ENCODE results near the gene RPL19.
"Not testable (repeated sequence)": the region's sequence is repeated elsewhere in the genome, so short reads cannot be mapped to it uniquely, and the experiment has no call there.

The RPL19 gene

DNA sequence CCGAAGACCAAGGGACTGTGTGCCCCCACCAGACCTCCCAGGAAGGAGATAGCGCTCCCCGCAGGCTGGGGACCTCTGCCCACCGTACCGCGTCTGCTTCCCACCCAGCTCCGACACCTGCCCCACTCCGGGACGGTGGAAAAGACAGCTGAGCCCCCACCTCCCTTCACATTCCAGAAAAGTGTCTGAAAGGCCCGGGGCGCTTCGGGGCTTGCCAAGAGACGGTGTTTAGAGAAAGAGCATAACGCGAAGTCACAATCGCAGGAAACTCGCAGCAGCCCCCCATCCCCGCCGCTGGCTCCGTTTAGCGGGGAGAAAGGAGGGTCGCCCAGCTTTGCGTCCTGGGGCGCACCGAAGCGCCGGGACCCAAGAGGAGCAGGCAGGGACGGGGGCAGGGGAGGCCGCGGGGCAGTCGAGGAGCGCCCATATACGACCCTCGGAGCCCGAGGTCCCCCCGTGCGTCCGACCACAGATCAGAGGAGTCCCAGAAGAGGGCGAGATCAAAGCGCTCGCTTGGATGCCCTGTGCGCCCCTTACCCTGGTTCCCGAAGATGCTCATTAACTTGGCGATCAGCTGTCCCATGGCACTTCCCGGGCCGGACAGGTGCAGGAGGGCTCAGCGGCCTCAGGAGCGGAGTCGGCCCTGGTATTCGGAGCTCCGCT is 34.8 kb upstream of the RPL19 start:
- H3K36me3 ChIP-seq (ENCODE audit: control insufficient read depth, insufficient read depth, low read length), result no peaks in the 10 kb centered on the region
- peaks cover 28% of the 10 kb centered on the region for H3K27me3 ChIP-seq (ENCODE audit: control insufficient read depth, insufficient read depth, low read length)
- peaks cover 10% of the 10 kb centered on the region; the same call in 1 of the 2 replicates for H3K4me1 ChIP-seq (ENCODE audit: control insufficient read depth, insufficient read depth, low read length)
- no peak overlapping the region for H3K9ac ChIP-seq (ENCODE audit: low read depth, low read length)
- H3K4me3 ChIP-seq (ENCODE audit: low read depth, low read length), result peak overlapping the region; percentile 84
- no peak overlapping the region for H3K27ac ChIP-seq (ENCODE audit: low read depth, low read length)
- H3K9me3 ChIP-seq (ENCODE audit: control insufficient read depth, insufficient read depth, low read length), result no peaks in the 10 kb centered on the region

DNA sequence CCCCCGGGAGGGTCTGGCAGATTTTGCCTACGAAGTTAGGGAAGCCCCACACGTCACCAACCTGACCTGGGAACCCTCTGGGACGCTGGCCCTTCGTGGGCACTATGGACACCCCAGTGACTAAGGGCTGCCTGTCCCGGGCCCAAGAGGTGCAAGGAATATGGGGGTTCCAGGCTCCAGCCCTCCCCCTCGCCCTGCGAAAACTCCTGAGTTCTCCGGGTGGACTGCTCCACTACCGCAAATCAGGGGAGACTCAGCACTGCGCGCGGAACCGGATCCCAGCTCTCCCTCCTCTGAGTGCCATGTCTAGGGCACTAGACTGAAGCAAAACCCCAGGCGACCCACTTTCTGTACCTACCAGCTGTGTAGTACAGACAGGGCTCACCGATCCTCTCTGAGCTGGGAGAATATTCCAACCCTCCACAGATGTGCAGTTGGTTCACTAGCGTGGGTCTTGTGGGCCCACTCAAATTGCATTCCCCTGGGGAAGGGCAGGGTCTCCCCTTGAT is 34.2 kb upstream of the RPL19 start, which contains the start of gene ARL5C:
TSS of gene ARL5C (minus strand) at position 321 of the 509 bp plus-strand sequence. CDS start 401 bp downstream, outside the sequence.
- peaks cover 10% of the 10 kb centered on the region; the same call in 1 of the 2 replicates for H3K4me1 ChIP-seq (ENCODE audit: control insufficient read depth, insufficient read depth, low read length)
- H3K27ac ChIP-seq (ENCODE audit: low read depth, low read length), result no peak within 1 kb of the TSS
- H3K9me3 ChIP-seq (ENCODE audit: control insufficient read depth, insufficient read depth, low read length), result no peaks in the 10 kb centered on the region
- H3K9ac ChIP-seq (ENCODE audit: low read depth, low read length), result no peak within 1 kb of the TSS
- H3K4me3 ChIP-seq (ENCODE audit: low read depth, low read length), result peak within 1 kb of the TSS; percentile 84
- peaks cover 28% of the 10 kb centered on the region for H3K27me3 ChIP-seq (ENCODE audit: control insufficient read depth, insufficient read depth, low read length)
- H3K36me3 ChIP-seq (ENCODE audit: control insufficient read depth, insufficient read depth, low read length), result no peaks in the 10 kb centered on the region

DNA sequence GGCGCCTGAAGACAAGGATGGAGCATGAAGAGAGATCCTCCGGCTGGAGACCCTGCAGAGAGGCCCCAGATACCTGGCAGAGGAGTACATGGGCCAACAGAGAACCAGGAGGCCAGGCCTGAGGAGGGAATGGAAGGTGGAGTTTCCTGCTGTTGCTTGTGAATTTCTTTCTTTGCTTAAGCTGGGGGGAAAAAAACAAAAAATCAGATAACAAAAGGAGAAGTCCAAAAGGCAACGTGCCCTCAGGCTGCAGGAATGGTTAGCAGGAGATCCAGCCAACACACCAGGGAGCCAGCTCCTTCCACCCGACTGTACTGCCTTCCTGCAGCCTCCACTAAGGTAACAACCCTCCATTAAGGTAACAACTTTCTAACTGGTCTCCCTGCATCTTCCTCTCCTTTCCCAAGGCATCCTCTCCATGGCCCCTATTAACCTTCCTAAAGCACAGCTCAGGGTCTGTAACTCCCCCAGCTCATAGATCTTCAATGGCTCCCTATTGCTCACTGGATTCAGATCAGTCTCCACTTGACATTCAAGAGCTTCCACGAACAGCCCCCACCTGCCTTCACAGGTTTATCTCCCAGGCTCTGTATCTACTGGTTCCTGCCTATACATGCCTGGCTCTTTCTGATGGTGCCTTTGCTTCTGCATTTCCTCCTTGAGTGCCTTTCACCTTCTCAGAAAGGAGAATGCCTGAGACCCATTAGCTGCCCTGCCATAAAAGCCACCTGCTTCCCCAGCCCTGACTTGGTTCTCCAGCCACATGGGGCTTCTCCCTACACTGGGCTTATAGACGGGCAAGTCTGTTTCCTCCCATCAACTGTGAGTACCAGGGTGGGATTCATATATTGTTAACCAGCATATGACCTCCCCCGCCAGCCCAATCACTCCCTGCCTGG is 33.4 kb upstream of the RPL19 start:
- Histone ChIP-seq H3K27ac (ENCODE audit: low read depth, low read length) (no peak overlapping the region), H3K4me1 (ENCODE audit: control insufficient read depth, insufficient read depth, low read length) (peaks cover 10% of the 10 kb centered on the region; the same call in 1 of the 2 replicates), H3K27me3 (ENCODE audit: control insufficient read depth, insufficient read depth, low read length) (peaks cover 28% of the 10 kb centered on the region), H3K9me3 (ENCODE audit: control insufficient read depth, insufficient read depth, low read length) (no peaks in the 10 kb centered on the region), H3K9ac (ENCODE audit: low read depth, low read length) (no peak overlapping the region), H3K36me3 (ENCODE audit: control insufficient read depth, insufficient read depth, low read length) (no peaks in the 10 kb centered on the region), H3K4me3 (ENCODE audit: low read depth, low read length) (no peak overlapping the region)

DNA sequence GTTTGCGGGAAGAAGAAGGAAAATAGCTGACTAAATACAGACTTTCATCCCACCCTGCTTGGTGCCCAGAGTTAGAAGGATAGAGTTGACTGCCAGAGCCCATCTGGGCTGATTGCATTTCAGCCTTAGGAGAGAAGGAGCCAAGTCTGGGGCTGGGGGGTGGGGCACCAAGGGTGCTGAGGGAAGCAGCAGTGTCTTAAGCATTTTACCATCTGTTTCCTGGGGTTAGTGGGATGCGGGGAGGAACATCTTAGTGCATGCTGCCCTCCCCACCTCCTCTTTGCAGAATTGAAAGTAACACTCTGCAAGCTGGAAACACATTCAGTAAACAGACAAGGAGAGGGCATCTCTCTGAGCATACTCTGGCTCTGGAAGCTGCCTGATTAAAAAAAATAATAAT is 32.6 kb upstream of the RPL19 start:
- Histone ChIP-seq H3K36me3 (ENCODE audit: control insufficient read depth, insufficient read depth, low read length) (no peaks in the 10 kb centered on the region), H3K27me3 (ENCODE audit: control insufficient read depth, insufficient read depth, low read length) (peaks cover 28% of the 10 kb centered on the region), H3K4me1 (ENCODE audit: control insufficient read depth, insufficient read depth, low read length) (peaks cover 10% of the 10 kb centered on the region; the same call in 1 of the 2 replicates), H3K27ac (ENCODE audit: low read depth, low read length) (no peak overlapping the region), H3K9me3 (ENCODE audit: control insufficient read depth, insufficient read depth, low read length) (no peaks in the 10 kb centered on the region), H3K4me3 (ENCODE audit: low read depth, low read length) (no peak overlapping the region), H3K9ac (ENCODE audit: low read depth, low read length) (no peak overlapping the region)

DNA sequence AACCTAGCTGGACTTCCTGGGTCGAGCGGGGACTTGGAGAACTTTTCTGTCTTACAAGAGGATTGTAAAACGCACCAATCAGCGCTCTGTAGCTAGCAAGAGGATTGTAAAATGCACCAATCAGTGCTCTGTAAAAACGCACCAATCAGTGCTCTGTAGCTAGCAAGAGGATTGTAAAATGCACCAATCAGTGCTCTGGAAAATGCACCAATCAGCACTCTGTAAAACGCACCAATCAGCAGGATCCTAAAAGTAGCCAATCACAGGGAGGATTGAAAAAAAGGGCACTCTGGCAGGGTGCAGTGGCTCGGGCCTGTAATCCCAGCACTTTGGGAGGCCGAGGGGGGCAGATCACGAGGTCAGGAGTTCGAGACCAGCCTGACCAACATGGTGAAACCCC is 31.6 kb upstream of the RPL19 start:
- H3K9me3 ChIP-seq (ENCODE audit: control insufficient read depth, insufficient read depth, low read length); H3K9ac ChIP-seq (ENCODE audit: low read depth, low read length); H3K27ac ChIP-seq (ENCODE audit: low read depth, low read length); H3K36me3 ChIP-seq (ENCODE audit: control insufficient read depth, insufficient read depth, low read length); H3K4me3 ChIP-seq (ENCODE audit: low read depth, low read length): not testable (repeated sequence)
- peaks cover 12% of the 10 kb centered on the region for H3K4me1 ChIP-seq (ENCODE audit: control insufficient read depth, insufficient read depth, low read length)
- H3K27me3 ChIP-seq (ENCODE audit: control insufficient read depth, insufficient read depth, low read length), result peaks cover 28% of the 10 kb centered on the region

DNA sequence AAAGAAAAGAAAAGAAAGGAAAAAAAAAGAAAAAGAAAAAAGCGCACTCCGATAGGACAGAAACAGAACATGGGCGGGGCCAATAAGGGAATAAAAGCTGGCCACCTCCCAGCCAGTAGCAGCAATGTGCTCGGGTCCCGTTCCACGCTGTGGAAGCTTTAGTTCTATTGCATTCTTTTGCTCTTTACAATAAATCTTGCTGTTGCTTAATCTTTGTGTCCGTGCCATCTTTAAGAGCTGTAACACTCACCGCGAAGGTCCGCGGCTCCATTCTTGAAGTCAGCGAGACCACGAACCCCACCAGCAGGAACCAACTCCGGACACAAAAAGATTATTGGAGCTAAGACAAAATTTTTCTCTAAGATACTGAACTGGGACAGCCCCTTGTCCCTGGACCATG is 31.0 kb upstream of the RPL19 start:
- Histone ChIP-seq H3K9ac (ENCODE audit: low read depth, low read length) (no peak overlapping the region), H3K9me3 (ENCODE audit: control insufficient read depth, insufficient read depth, low read length) (no peaks in the 10 kb centered on the region), H3K4me1 (ENCODE audit: control insufficient read depth, insufficient read depth, low read length) (peaks cover 16% of the 10 kb centered on the region), H3K27ac (ENCODE audit: low read depth, low read length) (no peak overlapping the region), H3K4me3 (ENCODE audit: low read depth, low read length) (no peak overlapping the region), H3K36me3 (ENCODE audit: control insufficient read depth, insufficient read depth, low read length) (no peaks in the 10 kb centered on the region), H3K27me3 (ENCODE audit: control insufficient read depth, insufficient read depth, low read length) (peaks cover 28% of the 10 kb centered on the region)

DNA sequence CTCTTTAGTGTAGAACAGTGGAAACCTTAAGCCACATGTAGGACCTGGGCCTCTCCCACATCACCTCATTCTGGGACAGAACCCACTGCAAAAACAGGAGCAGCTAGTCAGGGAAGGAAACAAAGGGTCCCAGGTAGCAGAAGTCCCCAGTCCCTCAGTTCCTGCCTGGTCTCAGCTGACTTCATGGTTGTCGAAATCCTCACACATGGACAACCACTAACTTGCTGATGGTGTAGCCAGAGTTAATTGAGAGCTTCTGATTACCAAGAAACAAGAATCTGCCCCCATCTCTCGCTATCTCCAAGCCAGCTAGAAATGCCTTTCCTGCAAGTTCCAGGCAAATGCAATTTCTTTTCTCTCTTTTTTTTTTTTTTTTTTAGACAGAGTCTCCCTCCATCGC is 30.6 kb upstream of the RPL19 start:
- H3K27me3 ChIP-seq (ENCODE audit: control insufficient read depth, insufficient read depth, low read length), result peaks cover 28% of the 10 kb centered on the region
- H3K9me3 ChIP-seq (ENCODE audit: control insufficient read depth, insufficient read depth, low read length), result no peaks in the 10 kb centered on the region
- H3K9ac ChIP-seq (ENCODE audit: low read depth, low read length), result no peak overlapping the region
- H3K4me3 ChIP-seq (ENCODE audit: low read depth, low read length), result no peak overlapping the region
- H3K27ac ChIP-seq (ENCODE audit: low read depth, low read length), result no peak overlapping the region
- no peaks in the 10 kb centered on the region for H3K36me3 ChIP-seq (ENCODE audit: control insufficient read depth, insufficient read depth, low read length)
- peaks cover 17% of the 10 kb centered on the region for H3K4me1 ChIP-seq (ENCODE audit: control insufficient read depth, insufficient read depth, low read length)

DNA sequence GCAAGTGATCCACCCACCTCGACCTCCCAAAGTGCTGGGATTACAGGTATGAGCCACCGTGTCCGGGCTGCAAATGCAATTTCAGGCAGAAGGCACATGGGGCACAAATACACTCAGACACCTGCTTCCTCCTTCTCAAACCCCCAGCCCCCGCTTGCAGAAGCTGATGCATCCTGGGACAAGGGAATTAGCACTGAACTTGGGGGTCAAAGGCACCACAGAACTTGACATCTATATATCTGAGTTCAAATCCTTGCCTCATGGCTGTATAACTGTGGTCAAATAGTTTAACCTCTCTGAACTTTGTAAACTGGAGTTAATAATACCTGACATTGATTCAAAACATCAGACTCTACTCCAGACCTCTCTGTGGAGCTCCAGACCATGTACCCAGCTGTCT is 30.0 kb upstream of the RPL19 start:
- Histone ChIP-seq H3K9me3 (ENCODE audit: control insufficient read depth, insufficient read depth, low read length) (no peaks in the 10 kb centered on the region), H3K27me3 (ENCODE audit: control insufficient read depth, insufficient read depth, low read length) (peaks cover 26% of the 10 kb centered on the region), H3K4me3 (ENCODE audit: low read depth, low read length) (no peak overlapping the region), H3K4me1 (ENCODE audit: control insufficient read depth, insufficient read depth, low read length) (peaks cover 21% of the 10 kb centered on the region), H3K36me3 (ENCODE audit: control insufficient read depth, insufficient read depth, low read length) (0 out of 2 replicates have a peak, but pooled peaks cover under 1% of the 10 kb centered on the region), H3K9ac (ENCODE audit: low read depth, low read length) (no peak overlapping the region), H3K27ac (ENCODE audit: low read depth, low read length) (no peak overlapping the region)

DNA sequence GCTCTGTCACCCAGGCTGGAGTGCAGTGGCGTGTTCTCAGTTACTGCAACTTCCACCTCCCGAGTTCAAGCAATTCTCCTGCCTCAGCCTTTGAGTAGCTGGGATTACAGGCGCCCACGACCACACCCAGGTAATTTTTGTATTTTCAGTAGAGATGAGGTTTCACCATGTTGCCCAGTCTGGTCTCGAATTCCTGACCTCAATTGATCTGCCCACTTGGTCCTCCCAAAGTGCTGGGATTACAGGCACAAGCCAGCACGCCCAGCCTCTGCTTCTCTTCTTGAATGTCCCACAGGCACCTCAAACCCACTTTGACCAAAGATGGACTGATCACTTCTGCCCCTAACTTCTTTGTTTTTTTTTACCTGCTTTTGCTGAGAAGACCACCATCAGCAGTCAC is 29.5 kb upstream of the RPL19 start:
- Histone ChIP-seq H3K4me1 (ENCODE audit: control insufficient read depth, insufficient read depth, low read length) (peaks cover 24% of the 10 kb centered on the region), H3K9me3 (ENCODE audit: control insufficient read depth, insufficient read depth, low read length) (no peaks in the 10 kb centered on the region), H3K27me3 (ENCODE audit: control insufficient read depth, insufficient read depth, low read length) (peaks cover 21% of the 10 kb centered on the region), H3K36me3 (ENCODE audit: control insufficient read depth, insufficient read depth, low read length) (peaks cover 5% of the 10 kb centered on the region; the same call in 1 of the 2 replicates), H3K27ac (ENCODE audit: low read depth, low read length) (no peak overlapping the region), H3K9ac (ENCODE audit: low read depth, low read length) (no peak overlapping the region), H3K4me3 (ENCODE audit: low read depth, low read length) (no peak overlapping the region)

DNA sequence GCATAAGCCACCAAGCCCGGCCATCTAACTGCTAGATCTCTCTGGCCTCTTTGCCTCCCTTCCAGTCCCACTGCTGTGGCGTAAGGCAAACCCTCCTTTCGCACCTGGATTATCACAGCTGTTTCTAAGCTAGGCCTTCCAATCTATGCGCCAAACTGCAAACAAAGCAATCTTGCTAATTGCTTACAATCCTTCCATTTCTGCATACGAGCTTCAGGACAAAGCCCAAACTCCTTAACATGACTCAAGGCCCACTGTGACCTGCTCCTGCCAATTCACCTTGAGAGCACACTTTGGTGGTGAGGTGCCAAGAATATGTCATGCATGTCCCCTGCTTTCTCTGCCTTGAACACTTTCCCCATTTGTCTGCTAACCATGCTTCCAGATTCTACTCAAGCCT is 28.1 kb upstream of the RPL19 start:
- no peaks in the 10 kb centered on the region for H3K9me3 ChIP-seq (ENCODE audit: control insufficient read depth, insufficient read depth, low read length)
- H3K9ac ChIP-seq (ENCODE audit: low read depth, low read length), result no peak overlapping the region
- peaks cover 8% of the 10 kb centered on the region for H3K27me3 ChIP-seq (ENCODE audit: control insufficient read depth, insufficient read depth, low read length)
- H3K27ac ChIP-seq (ENCODE audit: low read depth, low read length), result no peak overlapping the region
- peaks cover 18% of the 10 kb centered on the region for H3K4me1 ChIP-seq (ENCODE audit: control insufficient read depth, insufficient read depth, low read length)
- peaks cover 16% of the 10 kb centered on the region; the same call in 1 of the 2 replicates for H3K36me3 ChIP-seq (ENCODE audit: control insufficient read depth, insufficient read depth, low read length)
- no peak overlapping the region for H3K4me3 ChIP-seq (ENCODE audit: low read depth, low read length)

DNA sequence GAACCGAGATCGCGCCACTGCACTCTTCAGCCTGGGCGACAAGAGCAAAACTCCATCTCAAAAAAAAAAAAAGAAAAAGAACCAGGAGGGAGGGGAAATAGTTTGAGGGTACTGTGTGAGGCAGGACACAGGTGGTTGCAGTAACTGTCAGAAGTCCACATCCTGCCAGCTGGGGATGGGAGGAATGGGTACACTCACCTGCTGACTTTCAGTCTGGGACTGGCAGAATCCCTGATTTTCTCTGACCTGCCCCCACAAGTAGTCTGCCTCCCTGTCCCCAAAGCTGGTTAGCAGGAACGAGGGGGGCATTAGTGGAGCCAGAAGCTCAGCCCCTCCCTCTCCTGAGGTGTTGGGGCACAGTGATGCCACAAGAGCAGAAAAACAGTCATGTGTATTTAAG is 27.0 kb upstream of the RPL19 start:
- H3K9me3 ChIP-seq (ENCODE audit: control insufficient read depth, insufficient read depth, low read length), result no peaks in the 10 kb centered on the region
- H3K4me3 ChIP-seq (ENCODE audit: low read depth, low read length), result no peak overlapping the region
- no peak overlapping the region for H3K27ac ChIP-seq (ENCODE audit: low read depth, low read length)
- no peaks in the 10 kb centered on the region for H3K27me3 ChIP-seq (ENCODE audit: control insufficient read depth, insufficient read depth, low read length)
- H3K36me3 ChIP-seq (ENCODE audit: control insufficient read depth, insufficient read depth, low read length), result peaks cover 22% of the 10 kb centered on the region; the same call in 1 of the 2 replicates
- no peak overlapping the region for H3K9ac ChIP-seq (ENCODE audit: low read depth, low read length)
- H3K4me1 ChIP-seq (ENCODE audit: control insufficient read depth, insufficient read depth, low read length), result peaks cover 17% of the 10 kb centered on the region

All from HUES48 (cell line).